ENCODE results near the gene GMPR. TPM values are rescaled to one million over a fixed set of nuclear protein-coding genes. Genes with fewer than 3 reads are reported as not detected.

The GMPR gene
- total and polyA plus RNA-seq, 10 of the 15 experiments (the other 5 are each of a cell fraction or from before 2014, with no cell fraction given), result 0.15 to 1.8 (median 0.49) TPM; not detected in 1

- TF ChIP-seq PRDM15 (CRISPR knock-in tag; IDR thresholded peaks at IDR 0.05) (no peak), ASH2L (IDR thresholded peaks at IDR 0.05; ENCODE audit: borderline replicate concordance, low read depth) (no peak), MXI1 (IDR thresholded peaks at IDR 0.05; ENCODE audit: low read depth, low read length) (no peak), ZBTB11 (CRISPR knock-in tag; IDR thresholded peaks at IDR 0.05) (no peak), SIX5 (IDR thresholded peaks at IDR 0.05; ENCODE audit: low read depth, low read length, severe bottlenecking) (no peak), NFYB (IDR thresholded peaks at IDR 0.05; ENCODE audit: insufficient read depth, low read depth, low read length) (peak; percentile 75), SMAD5 (IDR thresholded peaks at IDR 0.05; ENCODE audit: low read depth) (no peak), EED (IDR thresholded peaks at IDR 0.05; ENCODE audit: low read depth) (peak; percentile 64; the same call in 1 of the 2 replicates), E4F1 (IDR thresholded peaks at IDR 0.05; ENCODE audit: borderline replicate concordance, partially characterized antibody) (no peak), JUNB (IDR thresholded peaks at IDR 0.05) (peak; percentile 86), KDM1A (IDR thresholded peaks at IDR 0.05; ENCODE audit: borderline replicate concordance) (no peak), MYC (IDR thresholded peaks at IDR 0.05; ENCODE audit: insufficient read depth, insufficient read length, insufficient replicate concordance, low read length, severe bottlenecking) (no peak), BHLHE40 (IDR thresholded peaks at IDR 0.05; ENCODE audit: borderline replicate concordance in 1 of 2, low read depth in 2 of 2, low read length in 1 of 2) (peak; percentile 96 to 97), ZBED1 (IDR thresholded peaks at IDR 0.05; ENCODE audit: borderline replicate concordance) (peak; percentile 48; the same call in 1 of the 2 replicates), ZBTB4 (CRISPR knock-in tag; IDR thresholded peaks at IDR 0.05) (no peak)
These were observed 32.8 kb upstream of the GMPR start (continued) for GRCh38 chr6:16205377-16206144.
